Measurements from ENCODE around the gene KLHL8. TPM values are rescaled to one million over a fixed set of nuclear protein-coding genes. Genes with fewer than 3 reads are reported as not detected.
A peak's percentile ranks its signal among the peaks of the same experiment; 100 is the strongest.
"Not testable (repeated sequence)": the region's sequence is repeated elsewhere in the genome, so short reads cannot be mapped to it uniquely, and the experiment has no call there.

The KLHL8 gene
- total RNA-seq, 2 donors from 2014 or later, result 9.7 to 10.9 TPM

- peak; percentile 47 to 75 for ATAC-seq (replicated peaks in 1 of 2)
- DNase-seq, result peak; percentile 54 to 72
- H3K9me3 Mint-ChIP-seq, result no peaks in the 10 kb centered on the region
- no peaks in the 10 kb centered on the region for H3K27me3 Mint-ChIP-seq (ENCODE audit: low read depth)
- no peaks in the 10 kb centered on the region for H3K36me3 Mint-ChIP-seq (ENCODE audit: insufficient read depth in 2 of 2)
- peak overlapping the region; percentile 64 for H3K27ac Mint-ChIP-seq
- no peak overlapping the region for H3K4me3 Mint-ChIP-seq
- H3K4me1 Mint-ChIP-seq (ENCODE audit: low read depth), result no peaks in the 10 kb centered on the region
These were observed 69.7 kb downstream of the KLHL8 start for GRCh38 chr4:87150498-87151261.

- Mint-ChIP-seq H3K27me3 (ENCODE audit: low read depth) (no peaks in the 10 kb centered on the region), H3K4me3 (no peak overlapping the region), H3K4me1 (ENCODE audit: low read depth) (no peaks in the 10 kb centered on the region), H3K27ac (no peak overlapping the region), H3K9me3 (no peaks in the 10 kb centered on the region), H3K36me3 (ENCODE audit: insufficient read depth in 2 of 2) (peaks cover 4% of the 10 kb centered on the region in 2 donors)
- no peak for DNase-seq
- ATAC-seq (replicated peaks in 1 of 2), result no peak
These were observed 73.3 kb downstream of the KLHL8 start for GRCh38 chr4:87147116-87147515.

GRCh38 chr4:87145934-87146333 is 74.5 kb downstream of the KLHL8 start:
- not testable (repeated sequence) for H3K27me3 Mint-ChIP-seq (ENCODE audit: low read depth); H3K4me1 Mint-ChIP-seq (ENCODE audit: low read depth); H3K27ac Mint-ChIP-seq; H3K9me3 Mint-ChIP-seq; DNase-seq; H3K4me3 Mint-ChIP-seq; H3K36me3 Mint-ChIP-seq (ENCODE audit: insufficient read depth in 2 of 2); ATAC-seq (replicated peaks in 1 of 2)

GRCh38 chr4:87144356-87144755 is 76.1 kb downstream of the KLHL8 start:
- Mint-ChIP-seq H3K27me3 (ENCODE audit: low read depth) (no peaks in the 10 kb centered on the region), H3K27ac (no peak overlapping the region), H3K4me3 (no peak overlapping the region), H3K4me1 (ENCODE audit: low read depth) (no peaks in the 10 kb centered on the region), H3K36me3 (ENCODE audit: insufficient read depth in 2 of 2) (peaks cover 6 to 7% of the 10 kb centered on the region in 2 donors), H3K9me3 (no peaks in the 10 kb centered on the region)
- ATAC-seq (replicated peaks in 1 of 2) (no peak), DNase-seq (no peak)

DNA sequence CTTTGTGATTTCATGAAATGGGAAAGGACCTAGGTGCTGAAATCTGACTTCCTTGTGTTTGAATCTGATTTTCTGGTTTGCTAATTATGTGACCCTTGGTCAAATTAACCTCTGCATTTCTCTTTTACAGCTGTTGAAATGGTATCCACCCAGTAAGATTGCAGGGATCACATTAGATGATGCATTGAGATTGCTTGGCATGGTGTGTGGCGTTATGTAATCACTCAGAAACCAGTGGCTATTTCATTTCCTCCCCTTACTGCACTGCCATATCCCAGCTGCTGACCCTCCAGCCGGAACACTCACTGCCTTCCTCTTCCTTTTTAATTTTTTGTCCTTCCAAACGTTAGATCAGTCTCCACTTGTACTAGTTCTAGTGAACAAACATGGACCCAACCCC is 79.0 kb downstream of the KLHL8 start:
- DNase-seq (no peak), ATAC-seq (replicated peaks in 1 of 2) (no peak)
- Mint-ChIP-seq H3K36me3 (ENCODE audit: insufficient read depth in 2 of 2) (peaks cover 6 to 7% of the 10 kb centered on the region in 2 donors), H3K27me3 (ENCODE audit: low read depth) (no peaks in the 10 kb centered on the region), H3K4me1 (ENCODE audit: low read depth) (no peaks in the 10 kb centered on the region), H3K4me3 (no peak overlapping the region), H3K27ac (no peak overlapping the region), H3K9me3 (no peaks in the 10 kb centered on the region)

DNA sequence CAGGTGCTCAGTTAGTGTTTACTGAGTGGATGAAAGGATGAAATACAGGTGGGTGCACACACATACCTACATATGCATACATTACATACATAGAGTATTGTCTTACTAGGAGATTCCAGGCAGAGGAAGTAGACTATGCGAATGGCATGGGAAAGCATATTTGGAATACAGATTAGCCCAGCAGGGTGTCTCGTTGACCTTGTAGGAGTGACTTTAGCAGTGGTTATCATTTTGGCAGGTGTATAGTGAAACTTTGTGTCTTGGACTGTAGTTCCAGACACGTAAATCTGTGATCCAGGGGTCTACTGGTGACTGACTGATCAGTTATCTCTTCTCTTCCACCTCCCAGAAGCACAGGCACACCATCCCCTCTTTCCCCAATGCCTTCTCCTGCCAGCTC is 86.3 kb downstream of the KLHL8 start:
- Mint-ChIP-seq H3K9me3 (no peaks in the 10 kb centered on the region), H3K27ac (no peak overlapping the region), H3K27me3 (ENCODE audit: low read depth) (no peaks in the 10 kb centered on the region), H3K36me3 (ENCODE audit: insufficient read depth in 2 of 2) (peaks cover 12 to 30% of the 10 kb centered on the region in 2 donors), H3K4me1 (ENCODE audit: low read depth) (peaks cover 5% of the 10 kb centered on the region), H3K4me3 (no peak overlapping the region)
- no peak for ATAC-seq (replicated peaks in 1 of 2)
- no peak for DNase-seq

GRCh38 chr4:87133183-87133582 is 87.2 kb downstream of the KLHL8 start:
- Mint-ChIP-seq H3K9me3 (no peaks in the 10 kb centered on the region), H3K4me3 (no peak overlapping the region), H3K36me3 (ENCODE audit: insufficient read depth in 2 of 2) (peaks cover 13 to 30% of the 10 kb centered on the region in 2 donors), H3K27ac (no peak overlapping the region), H3K4me1 (ENCODE audit: low read depth) (peaks cover 5% of the 10 kb centered on the region), H3K27me3 (ENCODE audit: low read depth) (no peaks in the 10 kb centered on the region)
- DNase-seq (no peak), ATAC-seq (replicated peaks in 1 of 2) (no peak)

GRCh38 chr4:87132035-87132434 is 88.4 kb downstream of the KLHL8 start:
- H3K36me3 Mint-ChIP-seq (ENCODE audit: insufficient read depth in 2 of 2), result peaks cover 13 to 37% of the 10 kb centered on the region in 2 donors
- no peak for DNase-seq

DNA sequence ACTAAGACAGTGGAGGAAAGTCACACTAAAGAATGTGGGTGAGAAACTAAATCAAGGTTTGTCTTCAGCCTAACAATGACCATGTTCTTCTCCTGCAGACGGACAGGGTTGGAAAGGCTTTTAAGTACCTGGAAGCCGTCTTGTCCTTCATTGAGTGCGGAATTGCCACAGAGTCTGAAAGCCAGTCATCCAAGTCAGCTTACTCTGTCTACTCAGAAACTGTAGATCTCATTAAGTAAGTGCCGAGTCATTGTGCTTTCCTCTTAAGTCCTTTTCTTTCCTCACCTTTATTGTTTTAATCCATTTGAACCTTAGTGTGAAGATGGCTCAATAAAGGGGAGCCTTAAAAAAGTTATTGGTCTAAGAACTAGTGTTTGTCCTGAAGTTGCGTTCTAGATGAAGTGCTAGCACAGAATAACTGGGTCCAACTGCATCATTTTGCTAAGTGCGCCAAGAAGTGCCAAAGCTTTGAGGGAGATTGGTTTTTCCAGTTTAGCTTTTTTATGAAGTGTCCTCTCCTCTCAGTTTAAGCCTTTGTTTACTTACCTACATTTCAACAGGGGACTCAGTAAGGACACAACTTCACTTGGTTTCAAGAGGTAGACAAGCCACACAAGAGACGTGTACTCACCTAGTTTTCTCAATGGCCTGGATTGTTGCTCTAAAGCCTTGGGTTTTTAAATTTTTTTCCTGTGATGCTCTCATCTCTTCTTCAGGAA is 89.3 kb downstream of the KLHL8 start:
- no peaks in the 10 kb centered on the region for H3K27me3 Mint-ChIP-seq (ENCODE audit: low read depth)
- no peak for ATAC-seq (replicated peaks in 1 of 2)
- H3K9me3 Mint-ChIP-seq, result no peaks in the 10 kb centered on the region
- peaks cover 15 to 42% of the 10 kb centered on the region in 2 donors for H3K36me3 Mint-ChIP-seq (ENCODE audit: insufficient read depth in 2 of 2)
- H3K4me3 Mint-ChIP-seq, result no peak overlapping the region
- peak overlapping the region; percentile 42 for H3K27ac Mint-ChIP-seq
- DNase-seq, result no peak
- H3K4me1 Mint-ChIP-seq (ENCODE audit: low read depth), result peaks cover 5% of the 10 kb centered on the region

More at GRCh38 chr4:87132035-87132434, 88.4 kb downstream of the KLHL8 start:
- no peak overlapping the region for H3K27ac Mint-ChIP-seq
- H3K4me3 Mint-ChIP-seq, result no peak overlapping the region
- H3K27me3 Mint-ChIP-seq (ENCODE audit: low read depth), result no peaks in the 10 kb centered on the region
- no peaks in the 10 kb centered on the region for H3K9me3 Mint-ChIP-seq
- no peak for ATAC-seq (replicated peaks in 1 of 2)
- H3K4me1 Mint-ChIP-seq (ENCODE audit: low read depth), result peaks cover 5% of the 10 kb centered on the region

DNA sequence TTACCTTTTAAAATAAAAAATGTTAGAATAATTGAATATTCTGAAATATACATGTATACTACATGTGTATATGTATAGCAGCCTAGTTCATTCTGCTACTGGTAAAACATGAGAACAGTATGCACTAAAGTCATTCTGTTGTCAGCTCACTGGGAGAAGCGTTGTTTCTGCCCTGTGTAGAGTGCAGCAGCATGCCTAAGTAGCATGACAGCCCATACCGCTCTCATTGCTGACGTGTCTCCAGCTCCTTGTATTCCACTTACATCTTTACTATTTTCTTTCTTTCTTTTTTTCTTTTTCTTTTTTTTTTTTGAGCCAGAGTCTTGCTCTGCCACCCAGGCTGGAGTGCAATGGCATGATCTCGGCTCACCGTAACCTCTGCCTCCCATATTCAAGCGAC is 90.7 kb downstream of the KLHL8 start:
- Mint-ChIP-seq H3K36me3 (ENCODE audit: insufficient read depth in 2 of 2) (peaks cover 15 to 42% of the 10 kb centered on the region in 2 donors), H3K27ac (no peak overlapping the region), H3K27me3 (ENCODE audit: low read depth) (no peaks in the 10 kb centered on the region), H3K9me3 (no peaks in the 10 kb centered on the region), H3K4me1 (ENCODE audit: low read depth) (peaks cover 8% of the 10 kb centered on the region), H3K4me3 (no peak overlapping the region)
- ATAC-seq (replicated peaks in 1 of 2) (no peak), DNase-seq (no peak)

DNA sequence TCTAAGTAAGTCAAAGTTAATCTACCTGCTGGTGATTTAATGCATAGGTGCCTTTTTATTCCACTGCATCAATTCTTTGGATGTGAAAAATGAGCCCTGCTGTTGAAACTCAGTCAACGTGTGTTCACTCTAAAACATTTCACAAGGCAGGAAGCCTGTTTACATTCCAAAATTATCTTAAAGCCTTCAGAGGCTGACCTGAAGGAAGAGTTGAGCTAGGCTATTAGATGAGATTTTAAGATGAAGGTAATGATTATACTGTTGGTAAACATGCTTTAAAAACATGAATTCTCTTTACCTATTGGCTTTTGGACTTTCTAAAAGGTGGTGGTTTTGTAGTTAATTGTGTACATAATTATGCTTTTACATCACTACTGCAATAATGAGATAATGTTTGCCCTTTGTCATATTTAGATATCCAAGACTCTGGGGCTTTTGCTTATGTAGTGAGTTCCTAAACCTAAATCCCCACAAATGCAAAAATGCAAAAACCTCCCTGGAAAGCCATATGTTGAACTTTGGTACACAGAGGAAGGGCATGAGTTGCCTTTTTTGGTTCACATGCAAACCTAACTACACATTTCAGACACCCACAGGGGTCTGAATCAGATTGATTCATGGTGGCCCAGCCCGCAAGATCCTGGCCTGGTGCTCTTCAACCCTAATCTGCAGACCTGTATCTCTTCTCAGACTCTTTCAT is 92.3 kb downstream of the KLHL8 start:
- Mint-ChIP-seq H3K36me3 (ENCODE audit: insufficient read depth in 2 of 2) (peaks cover 6 to 37% of the 10 kb centered on the region in 2 donors), H3K9me3 (no peaks in the 10 kb centered on the region), H3K27ac (peak overlapping the region; percentile 18), H3K4me1 (ENCODE audit: low read depth) (peaks cover 4% of the 10 kb centered on the region), H3K27me3 (ENCODE audit: low read depth) (no peaks in the 10 kb centered on the region), H3K4me3 (no peak overlapping the region)
- ATAC-seq (replicated peaks in 1 of 2), result no peak
- DNase-seq, result no peak

GRCh38 chr4:87126056-87126455 is 94.4 kb downstream of the KLHL8 start:
- DNase-seq (no peak), ATAC-seq (replicated peaks in 1 of 2) (no peak)
- Mint-ChIP-seq H3K4me3 (no peak overlapping the region), H3K4me1 (ENCODE audit: low read depth) (peaks cover 4% of the 10 kb centered on the region), H3K36me3 (ENCODE audit: insufficient read depth in 2 of 2) (peaks cover 3 to 29% of the 10 kb centered on the region in 2 donors), H3K27me3 (ENCODE audit: low read depth) (no peaks in the 10 kb centered on the region), H3K27ac (no peak overlapping the region), H3K9me3 (no peaks in the 10 kb centered on the region)

GRCh38 chr4:87122252-87122651 is 98.2 kb downstream of the KLHL8 start:
- Mint-ChIP-seq H3K27ac (no peak overlapping the region), H3K36me3 (ENCODE audit: insufficient read depth in 2 of 2) (peaks cover 3 to 25% of the 10 kb centered on the region in 2 donors), H3K9me3 (no peaks in the 10 kb centered on the region), H3K4me1 (ENCODE audit: low read depth) (peaks cover 34% of the 10 kb centered on the region), H3K4me3 (no peak overlapping the region), H3K27me3 (ENCODE audit: low read depth) (no peaks in the 10 kb centered on the region)
- ATAC-seq (replicated peaks in 1 of 2) (no peak), DNase-seq (no peak)
